ENCODE results near the gene MEIS1.

GRCh38 chr2:66581339-66582103, 146.6 kb downstream of the MEIS1 start:
- TF ChIP-seq, protein P1, sequence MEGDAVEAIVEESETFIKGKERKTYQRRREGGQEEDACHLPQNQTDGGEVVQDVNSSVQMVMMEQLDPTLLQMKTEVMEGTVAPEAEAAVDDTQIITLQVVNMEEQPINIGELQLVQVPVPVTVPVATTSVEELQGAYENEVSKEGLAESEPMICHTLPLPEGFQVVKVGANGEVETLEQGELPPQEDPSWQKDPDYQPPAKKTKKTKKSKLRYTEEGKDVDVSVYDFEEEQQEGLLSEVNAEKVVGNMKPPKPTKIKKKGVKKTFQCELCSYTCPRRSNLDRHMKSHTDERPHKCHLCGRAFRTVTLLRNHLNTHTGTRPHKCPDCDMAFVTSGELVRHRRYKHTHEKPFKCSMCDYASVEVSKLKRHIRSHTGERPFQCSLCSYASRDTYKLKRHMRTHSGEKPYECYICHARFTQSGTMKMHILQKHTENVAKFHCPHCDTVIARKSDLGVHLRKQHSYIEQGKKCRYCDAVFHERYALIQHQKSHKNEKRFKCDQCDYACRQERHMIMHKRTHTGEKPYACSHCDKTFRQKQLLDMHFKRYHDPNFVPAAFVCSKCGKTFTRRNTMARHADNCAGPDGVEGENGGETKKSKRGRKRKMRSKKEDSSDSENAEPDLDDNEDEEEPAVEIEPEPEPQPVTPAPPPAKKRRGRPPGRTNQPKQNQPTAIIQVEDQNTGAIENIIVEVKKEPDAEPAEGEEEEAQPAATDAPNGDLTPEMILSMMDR (conservative IDR thresholded peaks at IDR 0.05; ENCODE audit: low read length): no peak
- no peak for TF ChIP-seq EZH2phosphoT487 (IDR thresholded peaks at IDR 0.05; ENCODE audit: borderline replicate concordance, low read depth, low read length)
